Esophagus muscularis mucosa (tissue), 4 donors: ENCODE data around the gene GTF3C5.

ENCODE experiments used
- EP300 ChIP-seq: sonication (generic); formaldehyde crosslinking; IDR thresholded peaks from one replicate; pipeline ENCODE4 v1.6.1; 2017; ENCODE audit warnings: antibody characterized with exemption
- POLR2A ChIP-seq: fragments of 450-650 bp; IDR thresholded peaks from one replicate; pipeline ENCODE4 v1.6.1; 2017; ENCODE audit warnings: antibody characterized with exemption, moderate library complexity, mild to moderate bottlenecking, low read depth
- TF ChIP-seq, protein P1 (sequence below), 3 experiments: fragments of 200-600 bp in 2 of 3; fragments of 450-650 bp in 1 of 3; sonication (generic) in 2 of 3; IDR thresholded peaks; one replicate each; pipeline ENCODE4 v1.5.1; 2017 to 2019; ENCODE audit warnings: antibody characterized with exemption in 3 of 3, mild to moderate bottlenecking in 2 of 3, moderate library complexity in 1 of 3

GRCh38 chr9:133046196-133046899 is 15.6 kb downstream of the GTF3C5 start:
- TF ChIP-seq, protein P1, sequence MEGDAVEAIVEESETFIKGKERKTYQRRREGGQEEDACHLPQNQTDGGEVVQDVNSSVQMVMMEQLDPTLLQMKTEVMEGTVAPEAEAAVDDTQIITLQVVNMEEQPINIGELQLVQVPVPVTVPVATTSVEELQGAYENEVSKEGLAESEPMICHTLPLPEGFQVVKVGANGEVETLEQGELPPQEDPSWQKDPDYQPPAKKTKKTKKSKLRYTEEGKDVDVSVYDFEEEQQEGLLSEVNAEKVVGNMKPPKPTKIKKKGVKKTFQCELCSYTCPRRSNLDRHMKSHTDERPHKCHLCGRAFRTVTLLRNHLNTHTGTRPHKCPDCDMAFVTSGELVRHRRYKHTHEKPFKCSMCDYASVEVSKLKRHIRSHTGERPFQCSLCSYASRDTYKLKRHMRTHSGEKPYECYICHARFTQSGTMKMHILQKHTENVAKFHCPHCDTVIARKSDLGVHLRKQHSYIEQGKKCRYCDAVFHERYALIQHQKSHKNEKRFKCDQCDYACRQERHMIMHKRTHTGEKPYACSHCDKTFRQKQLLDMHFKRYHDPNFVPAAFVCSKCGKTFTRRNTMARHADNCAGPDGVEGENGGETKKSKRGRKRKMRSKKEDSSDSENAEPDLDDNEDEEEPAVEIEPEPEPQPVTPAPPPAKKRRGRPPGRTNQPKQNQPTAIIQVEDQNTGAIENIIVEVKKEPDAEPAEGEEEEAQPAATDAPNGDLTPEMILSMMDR (IDR thresholded peaks at IDR 0.05), result no peak
- TF ChIP-seq EP300, result no peak
- no peak for TF ChIP-seq POLR2A
